Natural killer cell (primary cell): Measurements from ENCODE around the gene DGKQ. TPM values are rescaled to one million over a fixed set of nuclear protein-coding genes. Genes with fewer than 3 reads are reported as not detected.

Source experiments
- ATAC-seq, 3 donors: fragments of 150-1000 bp in 2 of 3; fragments of 200-7000 bp in 1 of 3; cut with Tn5 transposase; 1 replicate in 1 of 3; 2 replicates in 2 of 3; pipeline ENCODE4 v1.10.0; 2021; ENCODE audit warnings: mild to moderate bottlenecking in 2 of 3, moderate library complexity in 2 of 3
- DNase-seq, 2 donors: peaks; one replicate each; pipeline versions ENCODE4 v3.0.0 to v3.0.0-alpha.2; 2013 to 2021; ENCODE audit warnings: mixed read lengths in 1 of 2
- H3K27ac ChIP-seq: one replicate; pipeline ENCODE4 v1.5.1; 2013; ENCODE audit warnings: mild to moderate bottlenecking, low read length
- H3K27me3 ChIP-seq: one replicate; pipeline ENCODE4 v1.6.1; 2013; ENCODE audit warnings: low read length; ENCODE audit not compliant: control insufficient read depth, insufficient read depth
- H3K36me3 ChIP-seq: one replicate; pipeline ENCODE4 v1.6.1; 2013; ENCODE audit warnings: low read length; ENCODE audit not compliant: control insufficient read depth, insufficient read depth
- H3K4me1 ChIP-seq: one replicate; pipeline ENCODE4 v1.6.1; 2013; ENCODE audit warnings: low read length; ENCODE audit not compliant: control insufficient read depth, insufficient read depth
- H3K4me3 ChIP-seq: one replicate; pipeline ENCODE4 v1.5.1; 2013; ENCODE audit warnings: low read length
- H3K9me3 ChIP-seq: one replicate; pipeline ENCODE4 v1.6.1; 2013; ENCODE audit warnings: low read length; ENCODE audit not compliant: control insufficient read depth, insufficient read depth
- H3K27ac Mint-ChIP-seq, 2 donors: one replicate each; pipeline ENCODE4 v1.8.0; 2022; ENCODE audit warnings: mild to moderate bottlenecking in 2 of 2, mixed read lengths in 2 of 2, moderate library complexity in 1 of 2
- H3K27me3 Mint-ChIP-seq, 2 donors: one replicate each; pipeline ENCODE4 v1.8.0; 2022; ENCODE audit warnings: low read depth in 2 of 2, mixed read lengths in 2 of 2
- H3K36me3 Mint-ChIP-seq: one replicate; pipeline ENCODE4 v1.8.0; 2022; ENCODE audit warnings: mixed read lengths
- H3K4me1 Mint-ChIP-seq, 2 donors: one replicate each; pipeline ENCODE4 v1.8.0; 2022; ENCODE audit warnings: mixed read lengths in 2 of 2
- H3K4me3 Mint-ChIP-seq: one replicate; pipeline ENCODE4 v1.8.0; 2022; ENCODE audit warnings: mild to moderate bottlenecking, moderate library complexity, mixed read lengths
- H3K9me3 Mint-ChIP-seq, 2 donors: one replicate each; pipeline ENCODE4 v1.8.0; 2022; ENCODE audit warnings: mixed read lengths in 2 of 2
- CTCF ChIP-seq: fragments of 200-600 bp; IDR thresholded peaks from one replicate; pipeline ENCODE4 v1.8.0; 2022; ENCODE audit warnings: antibody characterized with exemption
- WGBS: methylation state at CpG from one replicate; pipeline ENCODE4 v1.1.7; 2013; ENCODE audit warnings: missing lambda C conversion rate; ENCODE audit not compliant: insufficient coverage; 5-methylcytosine and 5-hydroxymethylcytosine counted together
- intact Hi-C: fragments of 100-400 bp; cut with micrococcal nuclease; formaldehyde crosslinking; loops from one replicate; pipeline ENCODE4 v1.14.2; 2022
- total RNA-seq, 4 donors: library from RNA; stranded (reverse); fragments of 120-200 nt in 1 of 4; gene quantifications; one replicate each; pipeline versions ENCODE4 v1.2.3 to v1.2.4, GENCODE V29; 2013 to 2022

The DGKQ gene
- total RNA-seq, 3 donors from 2014 or later (not counting 1 experiment from before 2014, with no cell fraction given), result 64.2 to 79.5 (median 65.2) TPM

DNA sequence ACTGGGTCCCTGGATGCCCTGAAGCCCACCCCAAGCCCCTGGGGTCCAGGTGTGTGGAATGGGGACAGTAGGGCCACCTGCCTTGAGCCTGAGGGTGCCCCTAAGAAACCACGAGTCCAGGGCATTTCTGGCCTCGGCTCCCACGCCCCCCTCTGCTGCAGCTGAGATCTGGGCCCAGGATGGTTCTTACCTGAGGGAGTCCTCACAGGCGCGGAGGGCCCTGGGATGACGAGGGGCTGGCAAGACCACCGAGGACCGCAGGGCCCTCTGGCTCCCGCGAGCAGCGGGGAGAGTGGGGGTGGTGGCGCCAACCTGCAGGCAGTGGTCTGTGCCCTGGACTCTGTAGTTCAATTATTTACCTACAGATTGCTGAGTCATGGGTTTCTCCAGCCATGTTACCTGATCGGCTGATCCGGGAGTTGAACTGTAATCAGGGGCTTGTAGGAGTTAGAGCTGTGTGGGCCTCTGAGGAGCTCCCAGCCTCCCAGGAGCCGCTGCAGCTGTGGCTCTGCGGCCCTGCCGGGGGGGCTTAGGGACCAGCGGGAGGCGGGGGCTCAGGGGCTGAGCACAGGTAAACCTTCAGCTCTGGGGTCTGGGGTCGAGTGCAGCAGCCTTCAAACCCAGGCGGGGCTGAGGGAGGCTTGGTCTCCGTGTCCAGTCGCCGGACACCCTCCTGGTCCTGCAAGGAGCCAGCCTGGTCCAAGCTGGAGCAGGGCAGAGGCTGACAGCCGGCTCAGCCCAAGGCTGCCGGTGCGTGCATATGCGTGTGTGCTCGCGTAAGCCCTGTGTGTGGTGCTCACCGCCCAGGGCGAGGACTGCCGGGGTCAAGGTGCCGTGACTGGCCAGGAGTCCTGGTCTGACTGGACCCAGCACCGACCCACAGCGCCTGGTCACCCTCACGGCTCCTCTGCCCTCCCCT lies 20.0 kb upstream of the DGKQ start, which contains the start of gene SLC26A1:
SLC26A1 (minus strand) TSS at position 294 of the 919 bp plus-strand sequence. CDS start 1,701 bp downstream, outside the sequence.
- intact Hi-C loops, result no loop called here
- no peaks in the 10 kb centered on the region for H3K9me3 Mint-ChIP-seq
- no peak within 1 kb of the TSS for H3K27ac Mint-ChIP-seq

DNA sequence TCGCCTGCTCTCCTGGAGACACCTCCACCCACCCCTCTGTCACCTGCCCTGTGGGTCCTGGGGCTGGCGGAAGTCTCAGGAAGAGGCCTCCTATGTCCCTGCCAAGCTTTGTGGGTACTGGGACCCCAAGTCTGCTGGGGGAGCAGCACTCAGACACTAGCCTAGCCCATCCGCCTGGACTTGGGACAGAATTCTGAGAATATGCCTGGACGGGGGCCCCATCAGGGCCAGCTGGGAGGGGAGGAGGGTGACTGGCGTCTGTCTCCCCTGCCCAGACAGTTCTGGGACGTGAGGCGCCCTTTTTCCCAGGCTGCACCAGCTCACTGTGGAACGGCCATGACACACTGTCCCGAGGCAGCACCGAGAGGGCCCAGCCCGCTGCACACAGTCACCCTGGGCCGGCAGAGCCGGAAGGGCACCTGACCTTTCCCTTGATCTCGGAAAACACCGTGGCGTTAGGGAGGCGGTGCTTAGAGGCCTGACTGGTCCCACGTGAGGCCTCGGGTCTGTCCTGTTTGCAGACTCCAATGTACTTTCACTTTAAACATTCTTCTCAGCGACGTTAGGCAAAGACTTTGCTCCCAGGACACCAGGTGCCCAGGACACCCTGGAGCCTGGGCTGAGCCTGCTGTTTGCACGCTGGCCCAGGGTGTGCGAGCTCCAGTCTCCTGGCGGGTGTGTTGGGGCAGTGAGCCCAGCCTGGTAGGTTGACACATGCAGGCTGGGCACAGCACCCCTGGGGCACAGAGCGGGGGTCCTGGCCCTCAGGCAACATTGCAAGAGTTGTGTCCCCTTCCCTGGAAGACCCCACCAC lies 19.1 kb upstream of the DGKQ start:
- no peak for TF ChIP-seq CTCF
- intact Hi-C loops, result no loop called here
- H3K27me3 ChIP-seq, result peaks cover 7% of the 10 kb centered on the region
- H3K27ac ChIP-seq, result no peak overlapping the region
- DNase-seq (no peak), ATAC-seq (no peak)
- Mint-ChIP-seq H3K4me3 (no peak overlapping the region), H3K4me1 (peaks cover 0 to 7% of the 10 kb centered on the region in 2 donors), H3K9me3 (no peaks in the 10 kb centered on the region), H3K27ac (no peak overlapping the region), H3K36me3 (no peaks in the 10 kb centered on the region), H3K27me3 (peaks cover 0 to 4% of the 10 kb centered on the region in 2 donors)
- H3K4me3 ChIP-seq, result no peak overlapping the region
- H3K36me3 ChIP-seq, result peaks cover 5% of the 10 kb centered on the region
- H3K9me3 ChIP-seq, result no peaks in the 10 kb centered on the region
- 93% methylated on average over 25 of the region's 25 CpGs for WGBS
- H3K4me1 ChIP-seq, result peaks cover 10% of the 10 kb centered on the region

More for the DNA sequence above, 20.0 kb upstream of the DGKQ start, which contains the start of gene SLC26A1:
- DNase-seq, result no peak
- H3K4me1 Mint-ChIP-seq, result peaks cover 0 to 10% of the 10 kb centered on the region in 2 donors
- WGBS, result 93% methylated on average over 37 of the region's 37 CpGs
- peaks cover 5% of the 10 kb centered on the region for H3K36me3 ChIP-seq
- no peak for TF ChIP-seq CTCF
- H3K36me3 Mint-ChIP-seq, result no peaks in the 10 kb centered on the region
- peaks cover 11% of the 10 kb centered on the region for H3K4me1 ChIP-seq
- H3K27me3 ChIP-seq, result peaks cover 16% of the 10 kb centered on the region
- H3K4me3 ChIP-seq, result no peak within 1 kb of the TSS
- H3K27me3 Mint-ChIP-seq, result peaks cover 4 to 8% of the 10 kb centered on the region in 2 donors
- no peak within 1 kb of the TSS for H3K4me3 Mint-ChIP-seq
- no peak within 1 kb of the TSS for H3K27ac ChIP-seq
- no peaks in the 10 kb centered on the region for H3K9me3 ChIP-seq
- no peak for ATAC-seq

GRCh38 chr4:991451-992296 lies 18.3 kb upstream of the DGKQ start:
- Mint-ChIP-seq H3K4me1 (peaks cover 0 to 5% of the 10 kb centered on the region in 2 donors), H3K36me3 (no peaks in the 10 kb centered on the region)
- DNase-seq, result no peak

More at GRCh38 chr4:991451-992296, 18.3 kb upstream of the DGKQ start:
- TF ChIP-seq CTCF, result no peak
- no peak overlapping the region for H3K27ac ChIP-seq
- no peaks in the 10 kb centered on the region for H3K9me3 ChIP-seq
- H3K36me3 ChIP-seq, result peaks cover 5% of the 10 kb centered on the region
- Mint-ChIP-seq H3K4me3 (no peak overlapping the region), H3K27ac (no peak overlapping the region), H3K9me3 (no peaks in the 10 kb centered on the region), H3K27me3 (no peaks in the 10 kb centered on the region)
- peaks cover 4% of the 10 kb centered on the region for H3K27me3 ChIP-seq
- ATAC-seq, result no peak
- intact Hi-C loops, result no loop called here
- H3K4me3 ChIP-seq, result no peak overlapping the region
- 96% methylated on average over 50 of the region's 50 CpGs for WGBS
- H3K4me1 ChIP-seq, result peaks cover 10% of the 10 kb centered on the region
